GM04504 (cell line): ENCODE data around the gene IL1A.

Source experiments
- DNase-seq: peaks from one replicate; pipeline ENCODE4 v3.0.0-alpha.2; 2012; ENCODE audit warnings: low read depth

The IL1A gene

DNA sequence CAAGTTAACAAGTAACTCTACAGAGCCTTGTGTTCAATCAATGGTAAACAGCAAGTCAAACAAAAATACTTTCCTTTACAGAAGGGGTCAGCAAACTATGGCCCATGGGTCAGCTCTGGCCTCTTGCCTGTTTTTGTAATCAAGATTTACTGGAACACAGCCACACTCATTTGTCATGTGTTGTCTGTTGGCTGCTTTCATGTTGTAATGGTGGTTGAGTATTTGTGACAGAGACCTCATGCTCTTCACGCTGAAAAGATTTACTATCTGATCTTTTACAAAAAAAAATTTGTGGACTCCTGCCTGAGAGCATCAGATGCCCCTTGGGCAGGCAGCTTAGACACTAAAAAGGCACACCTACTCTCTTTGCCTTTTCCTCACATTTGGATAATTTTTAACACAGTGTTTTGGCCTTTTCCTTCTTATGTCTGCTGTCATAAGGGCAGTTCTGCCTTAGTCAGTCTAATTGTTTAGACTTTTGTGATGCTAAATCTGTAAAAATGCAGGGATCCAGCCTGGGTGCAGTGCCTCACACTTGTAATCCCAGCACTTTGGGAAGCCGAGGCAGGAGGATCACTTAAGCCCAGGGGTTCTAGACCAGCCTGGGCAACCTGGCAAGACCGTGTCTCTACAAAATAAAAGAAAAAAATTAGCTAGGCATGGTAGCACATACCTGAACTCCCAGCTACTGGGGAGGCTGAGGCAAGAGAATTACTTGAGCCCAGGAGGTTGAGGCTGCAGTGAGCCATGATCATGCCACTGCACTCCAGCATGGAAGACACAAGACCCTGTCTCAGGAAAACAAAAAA, 34.0 kb upstream of the IL1A start:
- DNase-seq = no peak

DNA sequence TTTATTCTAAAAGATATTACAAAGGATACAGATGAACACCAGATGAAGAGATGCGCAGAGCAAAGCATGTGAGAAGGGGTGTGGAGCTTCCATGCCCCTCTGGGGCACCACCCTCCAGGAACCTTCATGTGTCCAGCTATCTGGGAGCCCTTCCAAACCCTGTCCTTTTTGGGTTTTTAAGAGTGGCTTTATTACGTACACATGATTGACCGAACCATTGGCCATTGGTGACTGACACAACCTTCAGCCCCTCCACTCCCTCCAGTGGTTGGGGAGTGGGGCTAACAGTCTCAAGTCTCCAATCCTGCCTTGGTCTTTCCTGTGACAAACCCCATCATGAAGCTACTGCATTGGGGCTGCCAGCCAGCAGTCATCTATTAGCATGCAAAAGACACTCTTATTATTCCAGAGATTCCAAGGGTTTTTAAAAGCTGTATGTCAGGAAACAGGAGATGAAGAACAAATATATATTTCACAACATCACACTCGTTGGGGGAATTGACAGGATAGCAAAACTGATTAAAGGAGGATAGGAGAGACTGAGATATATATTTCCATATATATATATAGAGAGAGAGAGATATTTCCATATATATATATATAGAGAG, 32.9 kb upstream of the IL1A start:
- DNase-seq = no peak

DNA sequence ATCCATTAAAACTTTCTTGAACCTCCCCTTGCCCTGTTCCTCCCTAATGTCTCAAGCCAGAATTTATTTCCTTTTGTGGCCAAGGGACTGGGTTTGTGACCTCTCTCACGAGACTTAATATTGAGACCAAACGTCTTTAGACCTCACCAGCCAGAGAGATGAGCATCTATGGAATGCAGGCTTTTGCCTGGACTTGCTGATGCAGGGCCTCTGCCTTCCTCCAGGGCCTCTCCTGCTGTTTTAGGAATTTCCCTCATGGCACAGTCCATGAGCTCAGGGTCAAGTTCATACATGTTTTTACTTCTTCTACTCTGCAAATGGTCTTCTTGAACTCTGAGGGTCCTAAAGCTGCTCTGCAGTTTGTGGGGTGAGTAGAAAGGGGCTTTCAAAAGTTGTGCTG, 30.0 kb upstream of the IL1A start:
- DNase-seq = peak; percentile 35

DNA sequence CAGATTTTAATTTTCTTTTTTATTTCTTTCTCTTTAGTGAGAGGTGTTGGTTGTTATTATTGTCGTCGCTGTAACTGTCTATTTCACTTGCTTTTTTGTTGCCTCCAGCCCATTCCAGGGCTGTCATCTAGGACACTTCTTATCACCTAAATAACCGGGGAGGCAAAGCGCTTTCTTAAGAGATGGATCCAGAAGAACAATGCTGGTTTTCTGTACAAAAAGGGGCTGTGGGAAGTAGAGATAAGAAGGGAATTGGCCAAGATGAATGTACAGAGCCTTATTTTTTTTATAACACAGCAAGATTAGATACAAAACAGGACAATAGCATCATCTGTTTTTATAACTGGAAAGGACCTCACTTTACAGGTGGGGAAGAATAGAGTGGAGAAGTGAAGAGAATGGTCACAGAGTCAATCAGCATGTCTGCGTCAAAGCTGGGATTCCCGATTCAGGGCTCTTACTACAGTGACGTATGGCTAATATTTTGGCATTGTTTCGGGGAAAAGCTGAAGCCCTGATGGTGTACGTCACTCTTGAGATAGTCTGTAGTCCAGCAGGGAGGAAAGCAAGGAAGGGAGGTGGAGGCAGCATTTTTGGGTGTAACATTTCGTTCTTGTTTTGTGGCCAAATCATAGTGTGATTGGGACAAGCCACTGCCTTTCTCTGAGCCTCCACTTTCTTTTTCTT, 29.1 kb upstream of the IL1A start:
- no peak for DNase-seq

DNA sequence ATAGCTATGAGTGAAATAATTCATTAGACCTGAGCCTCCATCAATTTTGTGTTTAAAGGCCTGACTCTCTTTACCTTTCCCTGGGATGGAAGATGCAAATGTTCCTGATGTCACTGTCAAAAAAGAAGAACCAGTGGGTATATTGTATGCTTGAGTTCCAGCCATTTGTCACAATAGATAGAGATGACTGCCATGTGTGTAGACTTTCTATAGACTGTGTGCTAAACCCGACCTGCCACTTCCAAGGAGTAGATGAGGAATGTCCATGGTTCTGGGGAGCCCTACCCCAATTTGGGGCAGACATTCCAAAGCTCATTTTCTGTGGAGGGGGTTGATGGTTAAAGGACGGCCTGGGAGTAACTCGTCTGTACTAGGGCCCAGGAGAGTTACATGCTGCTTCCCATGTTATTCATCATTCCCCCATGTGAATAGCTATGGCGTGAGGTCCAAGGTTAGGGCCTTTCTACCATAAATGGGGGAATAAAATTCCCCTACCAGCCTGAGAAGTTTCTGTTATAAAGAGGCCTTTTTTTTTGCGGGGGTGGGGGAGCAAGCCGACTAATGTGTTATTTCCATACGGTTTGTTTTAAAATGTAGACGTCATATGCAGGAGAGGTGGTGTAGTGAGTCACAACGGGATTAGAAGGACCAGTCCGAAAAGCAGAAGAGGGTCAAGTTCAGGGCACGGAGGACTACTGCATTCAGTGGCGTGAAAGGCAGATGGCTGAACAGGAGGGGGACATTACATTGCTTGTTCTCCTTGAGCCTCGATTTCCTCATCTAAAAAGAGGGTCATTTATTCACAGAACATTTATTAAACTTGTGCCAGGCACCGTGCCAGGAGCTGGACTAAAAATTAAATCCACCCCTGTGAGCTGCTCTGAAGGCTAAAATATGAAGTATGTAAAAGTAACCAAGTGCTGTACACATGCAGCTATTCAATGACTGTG, 28.3 kb upstream of the IL1A start:
- no peak for DNase-seq

DNA sequence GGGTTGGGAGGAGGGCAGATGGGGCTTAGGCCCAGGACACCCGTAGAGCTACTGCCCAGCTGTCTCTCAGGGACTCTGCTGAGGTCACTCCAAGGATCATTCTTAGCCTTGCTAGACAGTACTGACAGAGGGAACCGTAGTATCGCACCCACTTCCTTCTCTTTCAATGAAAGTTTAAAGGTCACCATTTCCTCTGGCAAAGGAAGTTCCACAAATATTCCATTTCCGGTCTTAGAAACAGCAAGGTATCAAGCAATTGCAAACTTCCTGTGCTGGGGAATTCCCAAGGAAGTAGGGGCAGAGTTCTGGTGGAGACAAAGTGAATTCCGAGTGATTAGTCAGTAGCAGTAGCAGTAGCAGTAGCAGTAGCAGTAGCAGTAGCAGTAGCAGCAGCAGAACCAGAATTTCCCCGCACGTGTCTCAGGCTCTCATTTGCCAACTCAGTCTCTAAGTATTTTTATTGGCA, 27.6 kb upstream of the IL1A start:
- DNase-seq = peak; percentile 44

DNA sequence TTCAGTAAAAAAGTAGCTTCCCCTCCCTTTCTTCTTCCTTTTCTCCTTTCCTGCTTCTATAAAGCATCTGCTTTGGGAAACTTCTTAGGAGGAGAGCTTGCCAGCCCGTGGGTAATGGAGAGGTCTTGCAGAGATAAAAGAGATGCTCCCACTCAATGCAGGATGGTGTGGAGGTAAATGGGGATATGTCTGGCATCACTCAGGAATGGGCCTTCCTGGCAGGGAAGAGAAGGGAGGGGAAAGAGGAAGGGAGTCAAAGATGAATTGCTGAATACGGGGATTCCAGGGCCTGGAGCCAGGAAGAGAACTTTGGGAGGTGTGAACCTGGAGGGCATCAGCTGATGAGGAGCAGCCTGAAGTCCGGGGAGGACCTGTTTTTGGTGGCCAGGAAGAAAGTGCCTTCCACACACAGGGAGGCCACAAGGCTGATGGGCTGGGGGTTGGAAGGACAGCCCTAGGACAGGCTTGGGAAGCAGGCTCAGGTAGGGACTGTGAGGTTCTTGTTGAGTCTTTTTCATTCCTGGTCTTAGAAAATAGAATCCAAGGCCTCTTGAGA, 27.1 kb upstream of the IL1A start:
- no peak for DNase-seq

DNA sequence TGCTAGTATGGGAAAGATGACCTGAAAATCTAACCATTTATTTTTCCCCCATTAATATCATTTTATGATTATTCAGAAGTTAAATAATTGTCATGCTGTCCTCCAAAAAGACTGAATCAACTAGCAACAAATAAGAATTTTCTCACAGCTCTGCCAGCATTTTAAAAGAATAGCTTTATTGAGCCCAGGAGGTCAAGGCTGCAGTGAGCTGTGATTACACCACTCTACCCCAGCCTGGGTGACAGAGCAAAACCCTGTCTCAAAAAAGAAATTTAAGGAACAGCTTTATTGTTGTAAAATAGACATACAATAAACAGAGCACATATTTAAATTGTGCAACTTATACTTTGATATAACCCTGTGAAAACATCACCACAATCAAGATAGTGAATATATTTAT, 24.8 kb upstream of the IL1A start:
- DNase-seq = no peak

DNA sequence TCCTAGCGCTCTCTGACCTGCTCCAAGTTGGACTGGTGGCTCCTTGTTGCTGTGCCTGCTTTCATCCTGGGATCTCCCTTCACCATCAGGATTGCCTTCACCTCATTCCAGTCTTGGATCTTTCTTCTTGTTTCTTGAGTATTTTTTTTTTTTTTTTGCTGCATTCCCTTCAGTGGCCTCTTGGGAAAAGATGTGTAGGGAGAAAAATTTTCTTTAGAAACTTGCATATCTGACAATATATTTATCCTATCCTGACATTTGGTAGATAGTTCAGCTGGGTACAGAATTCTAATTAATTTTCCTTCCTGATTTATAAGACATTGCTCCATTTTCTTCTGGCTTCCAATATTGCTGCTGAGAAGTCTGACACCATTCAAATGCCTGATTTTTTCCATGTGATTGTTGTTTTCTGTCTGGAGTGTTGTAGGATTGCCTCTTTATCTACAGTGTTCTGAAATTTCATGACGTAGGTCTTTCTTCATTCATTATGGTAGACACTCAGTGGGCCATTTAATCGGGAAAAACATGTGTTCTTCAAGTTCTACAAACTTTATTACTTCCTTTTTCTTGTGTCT, 23.0 kb upstream of the IL1A start:
- no peak for DNase-seq

DNA sequence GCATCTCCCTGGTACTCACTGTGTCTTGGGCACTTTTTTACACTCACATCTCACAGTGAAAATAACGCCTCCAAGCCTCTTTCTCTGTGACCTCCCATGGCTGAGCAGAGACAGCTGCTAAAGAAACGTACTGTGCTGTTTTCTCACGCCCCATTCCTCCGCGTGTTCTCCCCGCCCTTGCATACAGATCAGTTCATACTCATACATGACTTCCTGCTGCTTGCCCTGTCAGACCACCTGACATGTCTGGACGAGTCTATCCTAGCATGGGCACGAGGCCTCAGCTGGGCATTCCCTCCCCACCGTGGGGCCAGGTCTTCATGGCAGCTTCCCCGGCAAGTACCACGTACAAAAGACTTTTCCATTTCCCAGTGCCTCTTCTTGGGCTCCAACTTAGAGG, 21.2 kb upstream of the IL1A start:
- DNase-seq = no peak

DNA sequence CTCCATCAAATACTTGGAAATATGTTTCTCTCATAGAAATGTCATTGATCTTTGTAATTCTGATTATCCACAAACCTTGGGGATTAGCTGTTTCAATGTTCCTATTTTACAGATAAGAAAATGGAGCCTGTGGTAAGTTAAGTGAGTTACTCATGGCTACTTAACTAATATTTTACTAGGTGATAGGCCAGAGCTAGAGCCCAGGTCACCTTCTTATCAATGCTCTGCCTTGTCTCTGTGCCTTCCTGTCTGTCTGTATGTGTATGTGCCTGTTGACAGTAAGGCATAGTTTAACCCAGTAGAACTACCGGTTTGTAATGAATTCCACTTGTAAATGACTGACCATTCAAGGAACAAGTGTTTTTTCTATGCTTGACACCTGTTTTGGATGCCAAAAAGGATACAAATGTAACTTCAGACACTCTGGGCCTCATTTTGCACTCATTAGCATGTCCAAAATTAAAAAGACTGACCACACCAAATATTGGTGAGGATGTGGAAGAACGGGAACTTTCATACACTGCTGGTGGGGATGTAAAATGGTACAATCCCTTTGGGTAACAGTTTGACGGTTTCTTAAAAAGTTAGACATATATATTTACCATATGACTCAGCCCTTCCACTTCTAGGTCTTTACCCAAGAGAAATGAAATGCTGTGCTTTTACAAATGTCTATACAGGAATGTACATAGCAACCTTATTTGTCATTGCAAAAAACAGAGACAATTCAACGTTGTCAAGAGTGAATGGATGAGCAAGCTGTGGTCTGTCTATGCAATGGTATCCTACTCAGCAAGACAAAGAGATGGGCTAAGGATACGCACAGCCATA, 19.6 kb upstream of the IL1A start:
- DNase-seq = no peak

DNA sequence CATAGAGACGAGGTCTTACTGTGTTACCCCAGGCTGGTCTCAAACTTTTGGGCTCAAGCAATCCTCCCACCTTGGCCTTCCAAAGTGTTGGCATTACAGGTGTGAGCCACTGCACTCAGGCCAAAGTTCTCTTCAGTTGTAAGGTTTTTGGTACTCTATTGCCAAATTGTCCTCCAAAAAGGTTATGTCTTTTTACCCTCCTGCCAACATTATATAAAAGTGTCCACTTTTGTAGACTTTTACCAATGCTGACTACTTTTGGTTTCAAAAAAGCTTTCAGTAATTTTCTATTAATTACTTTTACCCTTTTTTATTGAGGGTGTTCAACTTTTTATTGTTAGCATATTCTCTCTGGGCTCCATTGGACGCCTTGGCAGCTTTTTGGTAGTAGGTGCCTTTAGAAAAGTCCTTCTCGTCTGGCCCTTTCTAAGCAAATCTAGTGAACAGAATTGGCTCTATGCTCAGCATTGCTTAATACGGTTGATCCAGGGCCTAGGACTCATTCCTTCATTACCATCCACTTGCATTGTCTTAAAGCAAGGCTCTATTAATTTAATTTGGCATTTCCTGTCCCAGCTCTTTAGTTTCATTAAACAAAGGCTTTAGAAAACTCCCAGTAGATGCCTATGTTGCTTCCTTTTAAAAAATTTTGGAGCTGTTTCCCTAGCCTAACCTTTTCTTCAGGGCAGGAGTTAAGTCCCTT, 16.7 kb upstream of the IL1A start:
- DNase-seq = no peak

DNA sequence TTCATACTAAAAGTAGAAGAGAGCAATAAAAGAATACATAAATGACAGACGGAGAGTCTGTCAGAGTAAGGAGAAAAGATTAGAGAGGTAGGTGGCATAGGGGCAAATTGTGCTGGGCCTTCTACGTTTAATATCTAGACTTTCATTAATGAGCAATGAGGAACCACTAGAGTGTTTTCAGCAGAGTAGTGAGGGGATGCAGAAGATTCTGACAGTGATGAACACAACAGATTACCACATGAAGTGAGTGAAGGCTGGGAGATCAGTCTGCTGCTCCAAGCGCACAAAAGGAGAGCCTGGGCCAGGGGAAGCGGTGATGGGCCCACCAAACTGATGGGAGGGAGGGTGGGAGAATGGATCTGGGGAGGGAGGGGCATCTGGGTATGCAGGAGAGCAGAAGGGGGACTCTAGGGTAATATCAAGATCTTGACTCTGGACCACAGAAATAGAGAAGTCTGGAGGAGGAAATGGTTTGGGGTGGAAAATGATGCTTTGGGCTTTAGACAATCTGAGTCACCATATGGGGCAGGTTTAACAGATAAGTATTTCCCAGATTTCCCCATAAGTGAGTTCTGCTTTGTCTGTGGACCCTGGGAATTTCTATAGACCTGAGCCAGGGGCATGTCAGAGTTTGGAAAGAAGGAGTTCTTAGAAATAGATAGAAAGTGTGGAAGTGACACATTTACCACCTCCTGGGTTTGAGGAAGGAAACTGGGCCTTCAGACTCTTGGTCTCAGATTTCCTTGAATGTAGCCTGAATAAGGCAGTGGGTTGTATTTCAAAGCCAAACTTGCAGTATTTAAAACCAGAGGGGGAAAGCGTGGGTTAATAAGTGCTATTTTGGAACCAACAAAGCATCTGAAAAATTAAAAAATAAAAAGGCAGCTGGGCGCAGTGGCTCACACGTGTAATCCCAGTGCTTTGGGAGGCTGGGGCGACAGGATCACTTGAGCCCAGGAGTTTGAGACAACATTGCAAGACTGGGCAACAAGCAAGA, 15.0 kb upstream of the IL1A start:
- no peak for DNase-seq

DNA sequence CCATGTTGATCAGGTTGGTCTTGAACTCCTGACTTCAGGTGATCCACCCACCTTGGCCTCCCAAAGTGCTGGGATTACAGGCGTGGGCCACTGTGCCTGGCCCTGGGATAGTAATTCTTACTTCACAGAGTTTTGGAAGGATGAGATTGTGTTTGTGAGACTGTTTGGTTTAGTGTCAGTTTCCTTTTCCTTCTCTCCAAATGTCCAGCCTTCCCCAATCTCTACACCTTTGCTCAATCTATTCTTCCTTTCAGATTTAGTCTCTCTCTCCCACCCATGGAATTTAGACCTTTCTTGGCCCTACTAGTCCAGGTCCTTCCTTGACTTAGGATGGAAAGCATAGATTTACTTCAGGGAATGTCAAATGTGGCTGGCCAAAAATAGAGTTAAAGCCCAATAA, 12.2 kb upstream of the IL1A start:
- DNase-seq = no peak

DNA sequence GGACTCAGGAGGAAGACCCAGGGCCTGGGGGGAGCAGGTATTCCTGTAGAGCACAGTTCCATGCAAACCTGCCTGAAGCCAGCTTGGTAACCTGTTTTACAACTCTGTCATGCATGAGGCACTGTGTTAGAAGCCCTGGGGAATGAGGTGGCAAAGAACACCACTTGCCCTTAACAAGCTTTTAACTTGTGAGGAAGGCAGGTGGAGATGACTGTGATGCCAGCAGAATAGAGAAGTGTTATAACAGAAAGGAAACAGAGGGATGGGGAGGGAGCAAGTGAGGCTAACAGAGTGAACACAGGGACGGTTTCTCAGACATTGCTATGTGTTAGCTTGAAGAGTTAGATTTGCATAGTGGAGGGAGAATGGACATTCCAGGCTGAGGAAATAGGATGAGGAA, 11.5 kb upstream of the IL1A start:
- DNase-seq = no peak

DNA sequence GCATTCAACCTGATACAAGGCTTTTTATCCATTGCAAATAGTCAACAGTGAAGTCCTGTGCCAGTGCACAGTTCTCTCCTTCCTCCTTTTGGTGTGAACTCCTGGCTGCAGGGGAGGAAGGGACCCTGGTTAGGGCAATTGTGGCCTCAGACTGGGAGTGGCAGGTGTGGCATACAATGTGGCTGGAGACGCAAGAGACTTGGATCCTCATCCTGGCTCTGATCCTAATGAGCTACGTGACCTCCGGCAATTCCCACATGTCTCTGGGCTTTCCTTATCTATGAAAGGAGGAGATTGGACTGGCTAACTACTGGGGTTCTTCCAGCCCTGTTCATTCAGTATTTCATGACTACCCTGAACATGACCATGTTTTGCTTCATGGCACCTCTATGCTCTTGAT, 10.5 kb upstream of the IL1A start:
- no peak for DNase-seq

DNA sequence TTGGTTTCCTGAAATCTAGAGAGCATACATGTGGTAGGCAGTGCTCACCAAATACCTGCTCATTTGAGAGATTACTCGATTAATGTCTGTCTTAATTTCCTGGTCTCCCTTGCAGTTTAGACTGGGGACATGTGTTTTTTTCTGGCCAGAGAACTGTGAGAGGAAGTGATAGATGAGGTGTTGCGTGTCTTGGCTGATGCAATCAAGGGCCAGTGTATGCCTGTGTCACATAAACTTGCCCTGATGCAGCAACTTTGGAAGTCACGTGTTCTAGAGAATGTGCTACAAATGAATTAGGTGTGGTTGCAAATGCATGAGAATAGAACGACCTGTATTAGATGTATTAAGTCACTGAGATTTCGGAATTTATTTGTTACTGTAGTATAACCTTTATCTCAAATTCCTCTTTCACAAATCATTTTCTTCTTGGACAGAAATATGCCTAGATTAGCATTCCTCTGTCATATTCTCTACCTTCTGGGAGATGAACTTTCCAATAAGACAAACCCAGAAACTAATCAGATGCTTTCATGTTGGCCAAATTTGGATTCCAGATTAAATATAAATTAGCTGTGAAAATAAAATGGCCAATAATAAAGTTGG, 9.9 kb upstream of the IL1A start:
- DNase-seq = peak; percentile 76

DNA sequence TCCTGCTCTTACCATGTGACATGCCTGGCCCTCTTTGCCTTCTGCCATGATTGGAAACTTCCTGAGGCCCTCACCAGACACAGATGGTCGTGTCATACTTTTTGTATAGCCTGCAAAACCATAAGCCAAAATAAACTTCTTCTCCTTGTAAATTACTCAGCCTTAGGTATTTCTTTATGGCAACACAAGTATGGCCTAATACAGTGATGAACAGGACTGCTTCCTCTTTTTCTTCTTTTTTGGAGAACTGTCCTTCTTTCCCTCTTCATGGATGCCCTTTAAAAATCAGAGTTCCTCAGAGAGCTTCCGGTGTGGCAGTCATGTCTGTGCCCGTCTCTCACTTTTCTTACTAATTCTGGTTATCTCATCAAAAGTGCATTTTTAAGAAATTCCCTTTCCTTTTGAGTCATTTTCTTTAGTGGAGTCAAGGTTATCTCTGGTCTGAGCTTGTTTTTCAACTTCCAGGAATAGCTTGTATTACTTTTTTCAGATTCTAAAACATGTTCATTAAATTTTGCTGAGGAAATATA, 9.2 kb upstream of the IL1A start:
- no peak for DNase-seq
